Trophoblast cell (in vitro differentiated cells and primary cell): ENCODE measurements around the gene CHCHD6.

Source experiments
- DNase-seq, 2 donors: peaks; one replicate each; pipeline ENCODE4 v3.0.0-alpha.2; 2016
- H2AFZ ChIP-seq: 2 replicates; pipeline ENCODE4 v1.6.1; 2013; ENCODE audit warnings: low read length, moderate library complexity, mild to moderate bottlenecking; ENCODE audit not compliant: insufficient read depth, poor library complexity
- H2AK5ac ChIP-seq: 2 replicates; pipeline ENCODE4 v1.6.1; 2013; ENCODE audit warnings: mild to moderate bottlenecking, low read length
- H2BK120ac ChIP-seq: 2 replicates; pipeline ENCODE4 v1.6.1; 2013; ENCODE audit warnings: low read length, mild to moderate bottlenecking, moderate library complexity; ENCODE audit not compliant: insufficient read depth, poor library complexity
- H2BK12ac ChIP-seq: 2 replicates; pipeline ENCODE4 v1.6.1; 2013; ENCODE audit warnings: mild to moderate bottlenecking, low read length, moderate library complexity
- H2BK5ac ChIP-seq: 2 replicates; pipeline ENCODE4 v1.6.1; 2013; ENCODE audit warnings: low read length, low read depth, moderate library complexity, mild to moderate bottlenecking; ENCODE audit not compliant: poor library complexity
- H3K14ac ChIP-seq: 2 replicates; pipeline ENCODE4 v1.6.1; 2013; ENCODE audit warnings: mild to moderate bottlenecking, low read length
- H3K18ac ChIP-seq: 2 replicates; pipeline ENCODE4 v1.6.1; 2013; ENCODE audit warnings: mild to moderate bottlenecking, low read length
- H3K23ac ChIP-seq: 2 replicates; pipeline ENCODE4 v1.6.1; 2013; ENCODE audit warnings: low read length
- H3K27ac ChIP-seq: 2 replicates; pipeline ENCODE4 v1.5.1; 2013; ENCODE audit warnings: low read depth, mild to moderate bottlenecking, inconsistent platforms, low read length, moderate library complexity
- H3K27me3 ChIP-seq: 2 replicates; pipeline ENCODE4 v1.6.1; 2013; ENCODE audit warnings: inconsistent platforms, mild to moderate bottlenecking, low read length, moderate library complexity; ENCODE audit not compliant: insufficient read depth
- H3K36me3 ChIP-seq, 2 experiments: 1 replicate in 1 of 2; 2 replicates in 1 of 2; pipeline ENCODE4 v1.6.1; 2013; ENCODE audit warnings: low read length in 2 of 2, mild to moderate bottlenecking in 2 of 2, moderate library complexity in 1 of 2; ENCODE audit not compliant: insufficient read depth in 2 of 2, control insufficient read depth in 1 of 2
- H3K4ac ChIP-seq: 2 replicates; pipeline ENCODE4 v1.6.1; 2013; ENCODE audit warnings: low read depth, mild to moderate bottlenecking, low read length, moderate library complexity
- H3K4me1 ChIP-seq, 2 experiments: 1 replicate in 1 of 2; 2 replicates in 1 of 2; pipeline ENCODE4 v1.6.1; 2013; ENCODE audit warnings: low read length in 2 of 2, mild to moderate bottlenecking in 2 of 2, moderate library complexity in 1 of 2; ENCODE audit not compliant: insufficient read depth in 2 of 2, control insufficient read depth in 1 of 2
- H3K4me2 ChIP-seq: 2 replicates; pipeline ENCODE4 v1.6.1; 2013; ENCODE audit warnings: inconsistent platforms, mild to moderate bottlenecking, low read length, moderate library complexity
- H3K4me3 ChIP-seq: 2 replicates; pipeline ENCODE4 v1.5.1; 2013; ENCODE audit warnings: mild to moderate bottlenecking, low read depth, low read length, inconsistent platforms
- H3K79me1 ChIP-seq: one replicate; pipeline ENCODE4 v1.6.1; 2013; ENCODE audit warnings: low read length
- H3K79me2 ChIP-seq: 2 replicates; pipeline ENCODE4 v1.6.1; 2013; ENCODE audit warnings: low read length, mild to moderate bottlenecking; ENCODE audit not compliant: control insufficient read depth, insufficient read depth, poor library complexity
- H3K9ac ChIP-seq: 2 replicates; pipeline ENCODE4 v1.6.1; 2013; ENCODE audit warnings: mild to moderate bottlenecking, low read length
- H3K9me3 ChIP-seq: 2 replicates; pipeline ENCODE4 v1.6.1; 2013; ENCODE audit warnings: low read depth, mild to moderate bottlenecking, control low read depth, inconsistent platforms, low read length; ENCODE audit not compliant: insufficient read depth
- H4K12ac ChIP-seq: 2 replicates; pipeline ENCODE4 v1.6.1; 2013; ENCODE audit warnings: low read depth, mild to moderate bottlenecking, low read length, moderate library complexity
- H4K8ac ChIP-seq: 2 replicates; pipeline ENCODE4 v1.6.1; 2013; ENCODE audit warnings: low read depth, mild to moderate bottlenecking, low read length, moderate library complexity
- H4K91ac ChIP-seq: one replicate; pipeline ENCODE4 v1.6.1; 2013; ENCODE audit warnings: low read depth, mild to moderate bottlenecking, low read length, moderate library complexity
- WGBS: extraction: QIAGEN DNeasy Blood & Tissue Kit; methylation state at CpG from one replicate; pipeline ENCODE4 v1.1.7; 2013; ENCODE audit warnings: missing lambda C conversion rate; ENCODE audit not compliant: insufficient read length, insufficient coverage; ENCODE audit errors: extremely low coverage; 5-methylcytosine and 5-hydroxymethylcytosine counted together

The CHCHD6 gene

DNA sequence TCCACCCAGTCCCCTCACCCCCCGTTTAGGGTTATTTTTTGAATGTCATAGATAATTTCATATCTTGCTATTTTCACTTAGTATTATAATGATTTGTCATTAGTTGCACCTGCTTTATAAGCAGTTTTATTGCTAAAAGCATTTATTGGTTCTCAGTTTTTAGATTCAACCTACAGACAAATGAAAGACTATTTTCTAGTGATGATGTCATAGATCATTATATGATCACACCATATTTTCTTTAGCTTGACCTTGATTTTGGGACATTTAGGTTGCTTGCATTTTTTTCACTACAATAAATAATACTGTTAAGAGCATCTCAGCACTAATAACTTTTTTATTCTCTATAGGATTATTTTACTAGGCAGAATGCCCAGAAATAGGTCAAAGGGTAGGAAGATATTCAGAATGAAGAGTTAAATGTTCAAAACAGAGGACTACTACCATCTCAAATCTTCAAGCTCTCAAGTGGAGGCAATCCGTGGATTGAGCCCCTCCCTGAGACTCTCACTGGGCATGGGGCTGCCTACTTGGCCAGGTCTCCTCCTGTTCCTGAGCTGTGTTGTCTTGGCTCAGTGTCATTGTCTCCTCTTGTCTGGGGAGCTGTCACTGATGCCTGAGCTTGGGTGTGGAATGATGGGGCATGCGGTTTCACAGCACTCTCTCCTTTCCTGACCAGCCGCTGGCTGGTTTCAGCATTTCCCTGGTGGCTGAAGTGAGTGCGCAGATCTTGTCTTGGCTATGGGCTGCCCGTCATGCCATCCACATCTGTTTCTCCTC is 28.4 kb downstream of the CHCHD6 start:
- H3K79me1 ChIP-seq = no peaks in the 10 kb centered on the region
- DNase-seq = no peak
- no peak overlapping the region for H4K91ac ChIP-seq
- no peak overlapping the region for H3K27ac ChIP-seq
- H3K4ac ChIP-seq = no peak overlapping the region
- peaks cover 3% of the 10 kb centered on the region for H3K9me3 ChIP-seq
- H3K4me1 ChIP-seq = no peaks in the 10 kb centered on the region
- no peak overlapping the region for H3K9ac ChIP-seq
- no peak overlapping the region for H2BK120ac ChIP-seq
- H4K8ac ChIP-seq = no peak overlapping the region
- H2BK5ac ChIP-seq = no peak overlapping the region
- no peak overlapping the region for H3K23ac ChIP-seq
- no peak overlapping the region for H3K14ac ChIP-seq
- H3K4me2 ChIP-seq = no peak overlapping the region
- no CpG with 5 or more reads among the region's 6 CpGs for WGBS
- H2AK5ac ChIP-seq = no peak overlapping the region
- no peak overlapping the region for H2AFZ ChIP-seq
- H3K36me3 ChIP-seq = no peaks in the 10 kb centered on the region
- H3K79me2 ChIP-seq = no peaks in the 10 kb centered on the region
- no peaks in the 10 kb centered on the region for H3K27me3 ChIP-seq
- no peak overlapping the region for H3K18ac ChIP-seq
- H4K12ac ChIP-seq = no peak overlapping the region
- H2BK12ac ChIP-seq = no peak overlapping the region
- H3K4me3 ChIP-seq = no peak overlapping the region

- no peak overlapping the region for H2AFZ ChIP-seq
- no peak overlapping the region for H4K12ac ChIP-seq
- no peak overlapping the region for H2AK5ac ChIP-seq
- no peaks in the 10 kb centered on the region for H3K36me3 ChIP-seq
- no peak overlapping the region for H2BK120ac ChIP-seq
- H3K4me2 ChIP-seq = no peak overlapping the region
- no peaks in the 10 kb centered on the region for H3K79me1 ChIP-seq
- no peaks in the 10 kb centered on the region for H3K4me1 ChIP-seq
- no CpG with 5 or more reads among the region's 5 CpGs for WGBS
- H4K8ac ChIP-seq = no peak overlapping the region
- no peak overlapping the region for H3K27ac ChIP-seq
- no peak overlapping the region for H3K4ac ChIP-seq
- H3K9ac ChIP-seq = no peak overlapping the region
- no peaks in the 10 kb centered on the region for H3K79me2 ChIP-seq
- no peak for DNase-seq
- H4K91ac ChIP-seq = no peak overlapping the region
- no peak overlapping the region for H2BK5ac ChIP-seq
- no peak overlapping the region for H3K4me3 ChIP-seq
- H3K14ac ChIP-seq = no peak overlapping the region
- no peaks in the 10 kb centered on the region for H3K27me3 ChIP-seq
- H2BK12ac ChIP-seq = no peak overlapping the region
- no peak overlapping the region for H3K23ac ChIP-seq
- no peak overlapping the region for H3K18ac ChIP-seq
- H3K9me3 ChIP-seq = peaks cover 3% of the 10 kb centered on the region
Measured at GRCh38 chr3:126733061-126733430, 29.0 kb downstream of the CHCHD6 start.

DNA sequence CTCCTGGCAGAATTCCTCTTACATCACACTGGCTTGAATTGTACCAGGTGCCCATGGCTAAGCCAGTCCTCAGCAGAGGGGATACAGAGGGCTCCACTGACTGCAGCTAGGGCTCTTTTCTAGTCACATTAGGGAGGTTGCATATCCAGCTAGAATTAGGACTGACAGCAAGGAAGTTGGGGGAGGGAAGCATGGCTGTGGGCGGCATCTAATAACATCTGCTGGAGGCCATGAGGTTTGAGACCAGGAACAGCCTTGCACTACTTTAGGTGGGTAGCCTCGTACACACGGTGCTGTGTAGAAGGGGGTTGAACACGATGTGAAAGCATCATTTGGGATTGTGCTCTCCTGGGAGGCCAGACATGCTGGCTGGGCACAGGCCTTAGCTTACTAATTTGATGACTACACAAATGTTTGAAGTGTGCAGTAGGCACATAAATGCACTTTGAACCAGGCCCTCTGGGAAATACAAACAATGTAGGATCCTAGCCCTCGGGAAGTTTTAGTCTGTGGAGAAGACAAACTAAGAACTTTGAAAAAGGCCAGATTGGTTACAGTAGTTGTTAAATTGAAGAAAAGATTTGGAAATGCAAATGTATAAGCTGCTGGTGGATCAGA is 30.2 kb downstream of the CHCHD6 start:
- Histone ChIP-seq H2AK5ac (no peak overlapping the region), H3K36me3 (no peaks in the 10 kb centered on the region), H3K9me3 (peaks cover 3% of the 10 kb centered on the region), H3K9ac (no peak overlapping the region), H3K4me1 (no peaks in the 10 kb centered on the region), H3K23ac (no peak overlapping the region), H3K18ac (no peak overlapping the region), H3K79me2 (no peaks in the 10 kb centered on the region), H2AFZ (no peak overlapping the region), H4K8ac (no peak overlapping the region), H3K14ac (no peak overlapping the region), H4K12ac (no peak overlapping the region), H3K4me2 (no peak overlapping the region), H3K27me3 (no peaks in the 10 kb centered on the region), H4K91ac (no peak overlapping the region), H3K4me3 (no peak overlapping the region), H3K4ac (no peak overlapping the region), H3K27ac (no peak overlapping the region), H2BK12ac (no peak overlapping the region), H2BK120ac (no peak overlapping the region), H3K79me1 (no peaks in the 10 kb centered on the region), H2BK5ac (no peak overlapping the region)
- WGBS = no CpG with 5 or more reads among the region's 5 CpGs
- no peak for DNase-seq

- Histone ChIP-seq H2BK12ac (no peak overlapping the region), H3K18ac (no peak overlapping the region), H3K4me2 (no peak overlapping the region), H2BK5ac (no peak overlapping the region), H2AFZ (no peak overlapping the region), H3K4ac (no peak overlapping the region), H3K14ac (no peak overlapping the region), H3K4me3 (no peak overlapping the region), H3K79me2 (no peaks in the 10 kb centered on the region), H3K23ac (no peak overlapping the region), H4K12ac (no peak overlapping the region), H3K79me1 (no peaks in the 10 kb centered on the region), H2AK5ac (no peak overlapping the region), H4K91ac (no peak overlapping the region), H4K8ac (no peak overlapping the region), H3K27me3 (no peaks in the 10 kb centered on the region), H3K4me1 (no peaks in the 10 kb centered on the region), H3K36me3 (no peaks in the 10 kb centered on the region), H3K27ac (no peak overlapping the region), H2BK120ac (no peak overlapping the region), H3K9ac (no peak overlapping the region), H3K9me3 (peaks cover 2% of the 10 kb centered on the region)
- DNase-seq = no peak
- WGBS = no CpG with 5 or more reads among the region's 7 CpGs
Measured at GRCh38 chr3:126737527-126737926, 33.5 kb downstream of the CHCHD6 start.
